GM20000 (cell line): ENCODE measurements around the gene CDCP1.
"Not testable (repeated sequence)": the region's sequence is repeated elsewhere in the genome, so short reads cannot be mapped to it uniquely, and the experiment has no call there.

Experiments used
- DNase-seq: peaks from one replicate; pipeline ENCODE4 v3.0.0; 2012; ENCODE audit warnings: low spot score
- CTCF ChIP-seq: IDR thresholded peaks from 2 replicates; pipeline ENCODE4 v1.5.1; 2012; ENCODE audit warnings: mild to moderate bottlenecking, control low read depth; ENCODE audit errors: extremely low read depth, missing control alignments

Gene CDCP1

GRCh38 chr3:45056608-45057301, 89.4 kb downstream of the CDCP1 start:
- no peak for DNase-seq
- no peak for TF ChIP-seq CTCF

GRCh38 chr3:45055411-45056143, 90.6 kb downstream of the CDCP1 start:
- DNase-seq, result no peak
- no peak for TF ChIP-seq CTCF

GRCh38 chr3:45055032-45055410, 91.2 kb downstream of the CDCP1 start:
- TF ChIP-seq CTCF, result no peak
- no peak for DNase-seq

GRCh38 chr3:45054196-45054857, 91.9 kb downstream of the CDCP1 start:
- no peak for DNase-seq
- TF ChIP-seq CTCF, result no peak

DNA sequence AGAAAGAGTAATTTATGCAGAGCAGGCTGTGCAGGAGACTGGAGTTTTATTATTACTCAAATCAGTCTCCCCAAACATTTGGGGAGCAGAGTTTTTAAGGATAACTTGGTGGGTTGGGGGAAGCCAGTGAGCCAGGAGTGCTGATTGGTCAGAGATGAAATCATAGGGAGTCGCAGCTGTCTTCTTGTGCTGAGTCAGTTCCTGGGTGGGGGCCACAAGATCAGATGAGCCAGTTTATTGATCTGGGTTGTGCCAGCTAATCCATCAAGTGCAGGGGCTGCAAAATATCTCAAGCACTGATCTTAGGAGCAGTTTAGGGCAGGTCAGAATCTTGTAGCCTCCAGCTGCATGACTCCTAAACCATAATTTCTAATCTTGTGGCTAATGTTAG, 92.4 kb downstream of the CDCP1 start:
- DNase-seq, result not testable (repeated sequence)

DNA sequence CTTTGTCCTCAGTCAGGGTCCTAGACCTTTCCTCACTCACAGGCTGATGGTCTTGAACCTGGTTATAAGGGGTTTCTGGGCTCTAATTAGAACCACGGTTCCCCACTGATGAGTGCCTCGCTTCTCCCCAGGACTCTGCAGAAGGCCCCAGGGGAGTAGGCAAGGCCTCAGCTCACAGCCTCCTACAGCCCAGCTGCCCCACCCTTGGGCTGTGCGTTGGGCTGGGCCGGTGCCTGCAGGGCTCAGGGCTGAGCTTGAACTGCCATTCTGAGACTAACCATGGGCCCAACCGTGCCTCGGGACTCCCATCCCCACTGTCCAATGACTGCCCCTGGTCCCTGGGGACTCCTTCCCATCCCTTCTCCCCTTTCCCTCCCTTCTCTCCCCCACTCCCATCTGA, 94.5 kb downstream of the CDCP1 start:
- TF ChIP-seq CTCF, result no peak
- no peak for DNase-seq

DNA sequence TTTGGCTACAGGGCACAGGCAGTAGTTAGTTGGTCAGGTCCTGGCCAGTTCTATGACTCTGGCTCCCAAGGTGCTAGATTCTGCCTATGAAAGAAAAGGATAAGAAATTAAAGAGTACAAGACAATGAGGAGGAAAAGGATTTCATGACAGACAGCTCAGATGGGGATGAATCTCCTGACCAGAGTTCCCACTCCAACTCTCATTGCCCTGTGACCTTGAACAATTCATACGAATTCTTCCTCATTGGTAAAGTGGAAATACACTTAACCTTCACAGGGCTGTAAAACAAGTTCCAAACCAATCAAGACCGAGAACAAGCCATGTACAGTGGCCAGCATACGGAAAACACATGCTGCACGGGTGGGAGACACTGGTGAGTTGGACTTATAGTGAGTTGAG, 96.4 kb downstream of the CDCP1 start:
- TF ChIP-seq CTCF, result no peak
- no peak for DNase-seq
